ENCODE results near the gene EIF4ENIF1. TPM values are rescaled to one million over a fixed set of nuclear protein-coding genes. Genes with fewer than 3 reads are reported as not detected.
"Not testable (repeated sequence)": the region's sequence is repeated elsewhere in the genome, so short reads cannot be mapped to it uniquely, and the experiment has no call there.

Gene EIF4ENIF1
- polyA plus RNA-seq, 1 experiment, result 21.4 TPM

DNA sequence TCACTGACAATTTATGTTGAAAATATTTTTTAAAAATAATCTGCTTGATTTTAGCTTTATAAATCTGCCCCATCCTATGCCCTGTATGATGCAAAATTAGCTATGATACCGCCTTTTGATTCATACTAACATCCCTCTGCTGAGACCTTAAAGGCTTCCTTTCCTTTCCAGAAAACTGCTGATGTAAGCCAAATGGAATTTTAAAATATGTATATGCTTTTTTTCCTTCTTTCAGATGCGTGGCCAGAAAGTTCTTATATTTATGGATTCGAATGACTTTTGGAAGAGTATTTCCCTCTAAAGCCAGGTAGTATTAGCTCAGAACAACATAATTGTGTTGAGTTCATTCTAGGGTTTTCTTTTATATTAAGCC lies 41.2 kb upstream of the EIF4ENIF1 start:
- ChIA-PET POLR2A (interaction anchor here (1.1 kb wide), 1 partner anchor 13 kb away, joined by 3 read pairs; no protein-coding TSS in a partner anchor), CTCF (interaction anchor here (0.7 to 2.3 kb wide), 3 partner anchors 26 to 103 kb away, joined by 3 to 10 read pairs (median 4); no protein-coding TSS in a partner anchor)
- TF ChIP-seq, protein P1, sequence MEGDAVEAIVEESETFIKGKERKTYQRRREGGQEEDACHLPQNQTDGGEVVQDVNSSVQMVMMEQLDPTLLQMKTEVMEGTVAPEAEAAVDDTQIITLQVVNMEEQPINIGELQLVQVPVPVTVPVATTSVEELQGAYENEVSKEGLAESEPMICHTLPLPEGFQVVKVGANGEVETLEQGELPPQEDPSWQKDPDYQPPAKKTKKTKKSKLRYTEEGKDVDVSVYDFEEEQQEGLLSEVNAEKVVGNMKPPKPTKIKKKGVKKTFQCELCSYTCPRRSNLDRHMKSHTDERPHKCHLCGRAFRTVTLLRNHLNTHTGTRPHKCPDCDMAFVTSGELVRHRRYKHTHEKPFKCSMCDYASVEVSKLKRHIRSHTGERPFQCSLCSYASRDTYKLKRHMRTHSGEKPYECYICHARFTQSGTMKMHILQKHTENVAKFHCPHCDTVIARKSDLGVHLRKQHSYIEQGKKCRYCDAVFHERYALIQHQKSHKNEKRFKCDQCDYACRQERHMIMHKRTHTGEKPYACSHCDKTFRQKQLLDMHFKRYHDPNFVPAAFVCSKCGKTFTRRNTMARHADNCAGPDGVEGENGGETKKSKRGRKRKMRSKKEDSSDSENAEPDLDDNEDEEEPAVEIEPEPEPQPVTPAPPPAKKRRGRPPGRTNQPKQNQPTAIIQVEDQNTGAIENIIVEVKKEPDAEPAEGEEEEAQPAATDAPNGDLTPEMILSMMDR (IDR thresholded peaks at IDR 0.05; ENCODE audit: low read depth, low read length), result no peak
- DNase-seq (ENCODE audit: low read depth, low spot score), result no peak
- H3K27ac ChIP-seq (ENCODE audit: low read depth, low read length), result no peak overlapping the region
- H3K4me3 ChIP-seq (ENCODE audit: low read depth, low read length), result no peak overlapping the region
- no peaks in the 10 kb centered on the region for H3K9me3 ChIP-seq (ENCODE audit: control insufficient read depth, insufficient read depth, low read length)
- H3K27me3 ChIP-seq (ENCODE audit: control insufficient read depth, insufficient read depth, low read length), result no peaks in the 10 kb centered on the region

DNA sequence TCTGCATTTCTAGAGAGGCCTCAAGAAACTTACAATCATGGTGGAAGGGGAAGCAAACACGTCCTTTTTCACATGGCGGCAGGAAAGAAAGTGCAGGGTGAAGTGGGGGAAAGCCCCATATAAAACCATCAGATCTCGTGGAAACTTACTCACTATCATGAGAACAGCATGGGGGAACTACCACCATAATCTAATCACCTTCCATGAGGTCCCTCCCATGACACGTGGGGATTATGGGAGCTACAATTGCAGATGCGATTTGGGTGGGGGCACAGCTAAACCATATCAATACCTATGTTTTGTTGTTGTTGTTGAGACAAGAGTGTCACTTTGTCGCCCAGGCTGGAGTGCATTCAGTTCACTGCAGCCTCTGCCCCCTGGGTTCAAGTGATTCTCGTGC lies 36.6 kb upstream of the EIF4ENIF1 start:
- no peak for DNase-seq (ENCODE audit: low read depth, low spot score)
- CTCF ChIA-PET, result no interaction called here
- Histone ChIP-seq H3K27me3 (ENCODE audit: control insufficient read depth, insufficient read depth, low read length) (no peaks in the 10 kb centered on the region), H3K27ac (ENCODE audit: low read depth, low read length) (no peak overlapping the region), H3K4me3 (ENCODE audit: low read depth, low read length) (no peak overlapping the region), H3K9me3 (ENCODE audit: control insufficient read depth, insufficient read depth, low read length) (no peaks in the 10 kb centered on the region)
- TF ChIP-seq, protein P1 (IDR thresholded peaks at IDR 0.05; ENCODE audit: low read depth, low read length), result no peak
- POLR2A ChIA-PET, result no interaction called here

DNA sequence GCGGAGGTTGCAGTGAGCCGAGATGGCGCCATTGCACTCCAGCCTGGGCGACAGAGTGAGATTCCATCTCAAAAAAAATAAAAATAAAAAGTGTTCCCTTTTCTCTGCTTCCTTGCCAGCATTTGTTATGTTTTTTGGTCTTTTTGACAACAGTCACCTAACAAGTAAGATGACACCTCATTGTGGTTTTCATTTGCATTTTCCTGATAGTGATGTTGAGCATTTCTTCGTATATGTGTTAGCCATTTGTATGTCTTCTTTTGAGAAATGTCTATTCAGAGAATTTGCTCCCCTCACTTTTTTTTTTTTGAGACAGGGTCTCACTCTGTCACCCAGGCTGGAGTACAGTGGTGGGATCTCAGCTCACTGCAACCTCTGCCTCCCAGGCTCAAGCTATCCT lies 34.5 kb upstream of the EIF4ENIF1 start:
- H3K27me3 ChIP-seq (ENCODE audit: control insufficient read depth, insufficient read depth, low read length); POLR2A ChIA-PET; DNase-seq (ENCODE audit: low read depth, low spot score); H3K4me3 ChIP-seq (ENCODE audit: low read depth, low read length); H3K9me3 ChIP-seq (ENCODE audit: control insufficient read depth, insufficient read depth, low read length); H3K27ac ChIP-seq (ENCODE audit: low read depth, low read length); CTCF ChIA-PET: not testable (repeated sequence)

DNA sequence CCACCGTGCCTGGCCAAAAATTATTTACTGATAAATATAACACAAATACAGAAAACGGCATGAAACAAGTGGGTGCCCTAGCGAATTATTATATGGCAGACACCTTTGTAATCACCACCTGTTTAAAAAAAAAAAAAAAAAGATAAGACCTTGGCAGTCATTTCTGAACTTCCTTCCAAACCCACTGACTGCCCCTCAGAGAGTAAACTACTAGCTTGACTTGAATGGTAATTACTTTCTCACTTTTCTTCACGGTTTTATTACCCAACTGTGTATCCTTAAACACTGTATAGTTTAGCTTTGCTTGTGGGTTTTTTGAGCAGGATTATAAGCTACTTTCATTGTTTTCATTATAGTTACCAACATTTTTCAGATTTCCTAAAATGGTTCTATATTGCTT lies 30.4 kb upstream of the EIF4ENIF1 start:
- Histone ChIP-seq H3K9me3 (ENCODE audit: control insufficient read depth, insufficient read depth, low read length) (no peaks in the 10 kb centered on the region), H3K27ac (ENCODE audit: low read depth, low read length) (no peak overlapping the region), H3K27me3 (ENCODE audit: control insufficient read depth, insufficient read depth, low read length) (no peaks in the 10 kb centered on the region), H3K4me3 (ENCODE audit: low read depth, low read length) (no peak overlapping the region)
- TF ChIP-seq, protein P1 (IDR thresholded peaks at IDR 0.05; ENCODE audit: low read depth, low read length), result no peak
- ChIA-PET CTCF (interaction anchor here (1.7 kb wide), 1 partner anchor 36 kb away, joined by 5 read pairs; no protein-coding TSS in a partner anchor), POLR2A (no interaction called here)
- no peak for DNase-seq (ENCODE audit: low read depth, low spot score)

DNA sequence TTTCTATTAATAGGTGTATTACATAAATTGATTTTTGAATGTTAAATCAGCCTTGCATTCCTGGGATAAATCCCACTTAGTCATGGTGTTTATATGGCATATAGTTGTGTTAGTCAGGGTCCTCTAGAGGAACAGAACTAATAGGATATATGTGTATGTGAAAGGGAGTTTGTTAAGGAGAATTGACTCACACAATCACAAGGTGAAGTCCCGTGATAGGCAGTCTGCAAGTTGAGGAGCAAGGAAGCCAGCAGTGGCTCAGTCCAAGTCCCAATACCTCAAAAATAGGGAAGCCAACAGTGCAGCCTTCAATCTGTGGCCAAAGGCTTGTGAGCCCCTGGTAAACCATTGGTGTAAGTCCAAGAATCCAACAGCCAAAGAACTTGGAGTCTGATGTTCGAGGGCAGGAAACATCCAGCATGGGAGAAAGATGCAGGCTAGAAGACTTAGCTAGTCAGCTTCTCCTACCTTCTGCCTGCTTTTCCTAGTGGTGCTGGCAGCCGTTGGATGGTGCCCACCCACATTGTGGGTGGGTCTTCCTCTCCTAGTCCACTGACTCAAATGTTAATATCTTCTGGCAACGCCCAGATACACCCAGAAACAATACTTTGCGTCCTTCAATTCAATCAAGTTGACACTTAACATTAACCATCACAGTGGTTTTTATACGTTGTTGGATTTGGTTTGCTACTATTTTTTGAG lies 19.6 kb upstream of the EIF4ENIF1 start:
- no peak for DNase-seq (ENCODE audit: low read depth, low spot score)
- Histone ChIP-seq H3K4me3 (ENCODE audit: low read depth, low read length) (no peak overlapping the region), H3K27me3 (ENCODE audit: control insufficient read depth, insufficient read depth, low read length) (no peaks in the 10 kb centered on the region), H3K27ac (ENCODE audit: low read depth, low read length) (no peak overlapping the region), H3K9me3 (ENCODE audit: control insufficient read depth, insufficient read depth, low read length) (no peaks in the 10 kb centered on the region)
- POLR2A ChIA-PET, result no interaction called here
- TF ChIP-seq, protein P1 (IDR thresholded peaks at IDR 0.05; ENCODE audit: low read depth, low read length), result no peak
- CTCF ChIA-PET, result no interaction called here

All from AG04450 (cell line).